NCI-H526 (cell line): Measurements from ENCODE around the gene KMT2C.
"Not testable (repeated sequence)": the region's sequence is repeated elsewhere in the genome, so short reads cannot be mapped to it uniquely, and the experiment has no call there.

Experiments used
- DNase-seq, 2 experiments: peaks; one replicate each; lab custom pipeline; 2025; lab: John Stamatoyannopoulos, UW

Gene KMT2C

GRCh38 chr7:152402384-152403250, 33.2 kb downstream of the KMT2C start:
- DNase-seq = no peak

GRCh38 chr7:152399344-152399743, 36.5 kb downstream of the KMT2C start:
- no peak for DNase-seq

GRCh38 chr7:152395112-152395511, 40.7 kb downstream of the KMT2C start:
- DNase-seq = no peak

DNA sequence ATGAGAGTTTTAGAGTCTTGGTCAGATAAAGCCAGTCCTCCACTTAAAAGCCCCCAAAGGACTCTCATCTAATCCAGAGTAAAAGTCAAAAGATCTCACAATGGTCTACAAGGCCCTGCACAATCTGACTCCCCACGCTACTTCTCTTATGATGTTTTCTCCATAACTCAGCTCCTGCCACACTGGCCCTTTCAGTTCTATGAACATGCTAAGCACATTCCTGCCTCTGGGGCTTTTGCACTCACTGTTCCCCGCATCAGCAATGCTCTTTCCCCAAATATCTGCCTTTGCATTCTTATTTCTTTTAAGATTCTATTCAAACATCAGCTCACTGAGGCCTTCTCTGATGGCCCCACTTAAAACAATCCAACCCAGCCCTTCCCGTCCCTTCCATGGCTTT, 41.6 kb downstream of the KMT2C start:
- not testable (repeated sequence) for DNase-seq

DNA sequence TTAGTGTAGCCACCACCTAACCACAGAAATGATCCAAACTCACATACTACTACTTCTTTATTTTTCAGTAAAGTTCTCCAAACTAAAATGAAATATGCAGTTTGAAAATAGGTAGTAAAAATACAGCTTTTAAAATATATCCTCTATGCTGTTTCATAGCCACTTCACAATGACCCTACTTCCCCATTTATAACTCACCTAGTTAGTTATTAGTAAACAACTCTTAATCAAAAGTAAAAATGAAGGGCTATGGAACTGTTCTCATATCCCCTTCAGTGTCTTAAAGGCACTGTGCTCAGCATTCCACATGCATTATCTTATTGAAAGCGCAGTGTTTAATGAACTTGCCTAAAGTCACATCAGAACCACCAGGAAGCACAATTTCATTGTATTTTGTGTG, 43.5 kb downstream of the KMT2C start:
- DNase-seq = no peak

GRCh38 chr7:152386136-152386764, 49.6 kb downstream of the KMT2C start:
- DNase-seq = not testable (repeated sequence)

- DNase-seq = not testable (repeated sequence)
These were observed 51.3 kb downstream of the KMT2C start for GRCh38 chr7:152384235-152385200.

DNA sequence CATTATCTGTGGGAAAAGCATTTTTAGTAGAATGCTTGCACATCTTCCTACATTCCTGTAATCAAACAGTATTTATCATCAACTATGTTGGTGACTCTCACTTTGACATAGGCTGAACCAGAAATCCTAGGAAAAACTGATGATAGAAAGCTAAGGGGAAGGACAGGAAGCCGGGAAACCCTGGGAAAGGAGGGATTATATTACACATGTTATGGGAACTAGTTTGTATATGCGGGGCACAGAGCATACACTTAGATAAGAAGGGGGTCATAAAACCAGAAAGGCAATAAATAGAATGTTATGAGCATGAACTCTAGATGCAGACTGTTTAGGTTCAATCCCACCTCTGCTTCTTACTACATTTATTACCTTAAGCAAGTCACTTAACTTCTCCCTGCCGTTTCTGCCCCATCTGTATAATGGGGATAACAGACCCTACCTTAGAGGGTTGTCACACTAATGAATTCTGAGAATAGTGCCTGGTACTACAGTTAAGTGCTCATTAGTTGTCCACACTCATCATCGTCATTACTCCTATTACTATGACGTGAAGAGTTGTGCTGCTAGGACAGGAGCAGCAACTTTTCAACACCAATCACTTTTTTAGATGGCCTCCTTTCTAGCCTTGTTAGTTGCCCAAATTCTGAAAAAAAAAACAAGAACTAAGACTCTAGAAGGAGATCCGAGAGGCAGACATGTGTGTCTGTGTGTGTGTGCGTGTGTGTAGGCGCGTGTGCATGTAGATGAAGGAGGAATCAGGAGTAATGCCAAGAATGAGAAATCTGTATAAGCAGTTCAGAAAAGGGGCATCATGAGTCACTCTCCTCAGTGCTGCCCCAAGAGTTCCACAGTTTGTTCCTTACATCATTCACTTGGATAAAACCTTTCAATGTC, 52.2 kb downstream of the KMT2C start:
- no peak for DNase-seq

GRCh38 chr7:152382244-152382643, 53.6 kb downstream of the KMT2C start:
- no peak for DNase-seq

- not testable (repeated sequence) for DNase-seq
These were observed 54.7 kb downstream of the KMT2C start for GRCh38 chr7:152380931-152381578.

DNA sequence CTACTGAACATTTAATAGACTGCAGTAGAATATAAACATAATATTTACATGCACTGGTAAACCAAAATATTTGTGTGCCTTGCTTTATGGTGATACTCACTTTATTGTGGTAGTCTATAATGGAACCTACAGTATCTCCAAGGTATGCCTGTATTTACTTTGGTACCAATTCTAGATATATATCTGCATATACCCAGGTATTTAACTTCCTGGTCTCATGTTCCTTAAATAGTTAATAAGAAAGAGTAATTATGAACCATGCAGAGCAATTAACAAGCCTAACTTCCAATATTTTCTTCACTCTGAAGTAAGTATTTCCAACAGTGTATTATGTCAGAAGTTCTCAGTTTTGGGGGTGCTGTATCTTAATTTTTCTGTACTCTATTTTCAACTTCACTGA, 57.3 kb downstream of the KMT2C start:
- DNase-seq = not testable (repeated sequence)

DNA sequence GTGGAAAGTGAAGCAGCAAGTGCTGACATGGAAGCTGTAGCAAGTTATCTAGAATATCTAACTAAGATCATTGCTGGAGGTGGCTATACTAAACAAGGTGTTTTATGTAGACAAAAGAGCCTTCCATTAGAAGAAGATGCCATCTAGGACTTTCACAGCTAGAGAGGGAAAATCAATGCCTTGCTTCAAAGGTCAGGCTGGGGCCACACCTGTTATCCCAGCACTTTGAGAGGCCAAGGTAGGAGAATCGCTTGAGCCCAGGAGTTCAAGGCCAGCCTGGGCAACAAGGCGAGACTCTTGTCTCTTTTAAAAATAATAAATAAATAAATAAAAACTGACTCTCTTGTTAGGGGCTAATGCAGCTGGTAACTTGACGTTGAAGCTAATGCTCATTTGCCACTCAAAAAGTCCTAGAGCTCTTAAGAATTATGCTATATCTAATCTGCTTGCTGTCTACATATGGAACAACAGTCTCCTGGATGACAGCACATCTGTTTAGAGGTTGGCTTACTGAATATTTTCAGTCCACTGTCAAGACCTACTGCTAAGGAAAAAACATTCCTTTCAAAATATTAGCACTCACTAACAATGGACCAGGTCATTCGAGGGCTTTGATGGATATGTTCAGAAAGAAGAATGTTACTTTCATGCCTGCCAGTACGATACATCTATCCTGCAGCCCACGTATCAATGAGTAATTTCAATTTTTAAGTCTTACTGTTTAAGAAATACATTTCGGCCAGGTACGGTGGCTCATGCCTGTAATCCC, 58.9 kb downstream of the KMT2C start:
- DNase-seq = not testable (repeated sequence)

DNA sequence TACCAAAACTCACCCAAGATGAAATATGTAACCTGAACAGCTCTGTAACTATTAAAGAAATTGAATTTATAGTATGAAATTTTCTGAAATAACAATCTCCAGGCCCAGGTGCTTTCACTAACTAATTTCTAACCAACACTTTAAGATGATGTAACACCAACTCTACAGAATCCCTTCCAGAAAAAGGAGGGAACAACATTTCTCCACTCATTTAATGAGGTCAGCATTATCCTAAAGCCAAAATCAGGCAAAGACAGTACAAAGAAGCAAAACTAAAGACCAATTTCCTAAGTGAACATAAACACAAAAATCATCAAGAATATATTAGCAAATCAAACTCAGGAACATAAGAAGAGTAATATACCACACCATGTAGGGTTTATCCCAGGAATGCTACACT, 65.5 kb downstream of the KMT2C start:
- DNase-seq = no peak

DNA sequence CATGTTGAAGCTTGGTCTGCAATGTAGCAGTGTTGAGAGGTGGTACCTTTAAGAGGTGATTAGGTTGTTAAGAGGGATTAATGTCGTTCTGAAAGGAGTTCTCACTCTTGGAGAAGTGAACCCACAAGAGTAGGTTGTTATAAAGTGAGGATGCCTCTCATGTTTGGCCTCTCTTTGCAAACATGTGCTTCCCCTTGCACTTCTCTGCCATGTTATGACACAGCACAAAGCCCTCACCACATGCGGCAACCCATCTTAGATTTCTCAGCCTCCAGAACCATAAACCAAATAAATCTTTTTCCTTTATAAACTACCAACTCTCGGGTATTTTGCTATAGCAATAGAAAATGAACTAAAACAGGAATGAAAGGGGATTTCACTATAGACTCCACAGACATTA, 66.3 kb downstream of the KMT2C start:
- no peak for DNase-seq

DNA sequence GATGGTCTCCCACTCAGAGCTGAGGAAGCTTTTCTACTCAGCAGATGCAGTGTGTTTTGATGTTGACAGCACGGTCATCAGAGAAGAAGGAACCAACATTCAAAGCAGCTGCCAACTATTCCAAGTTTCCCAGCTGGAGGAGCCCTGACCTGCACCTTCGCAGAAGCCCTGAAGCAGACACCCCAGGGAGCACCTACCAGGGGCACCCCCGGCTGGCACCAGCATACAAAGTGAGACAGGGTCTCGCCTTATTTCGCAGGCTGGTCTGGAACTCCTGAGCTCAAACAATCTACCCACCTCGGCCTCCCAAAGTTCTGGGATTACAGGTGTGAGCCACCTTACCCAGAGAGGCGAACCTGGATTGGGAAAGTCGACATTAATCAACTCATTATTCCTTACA, 68.6 kb downstream of the KMT2C start:
- DNase-seq = no peak

- DNase-seq = no peak
These were observed 69.1 kb downstream of the KMT2C start for GRCh38 chr7:152366662-152367061.

GRCh38 chr7:152365982-152366603, 69.7 kb downstream of the KMT2C start:
- no peak for DNase-seq

DNA sequence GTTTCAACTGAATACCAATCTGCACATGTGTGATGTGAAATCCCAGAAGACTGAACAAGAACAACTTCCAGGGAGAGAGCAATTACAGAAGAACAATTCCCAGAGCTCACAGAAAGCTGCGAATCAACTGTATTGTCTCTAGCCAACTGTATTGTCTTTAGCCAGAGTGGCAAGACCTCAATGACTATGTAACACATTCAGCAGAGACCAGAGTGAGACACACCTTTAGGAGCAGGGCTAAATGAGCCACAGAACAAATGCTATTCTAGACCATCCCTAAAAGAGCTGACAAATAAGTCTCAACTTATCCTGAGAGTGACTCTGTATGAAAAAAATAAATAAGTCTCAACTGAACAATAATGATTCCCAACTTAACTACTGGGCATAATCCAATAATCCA, 72.0 kb downstream of the KMT2C start:
- DNase-seq = no peak

- no peak for DNase-seq
These were observed 73.5 kb downstream of the KMT2C start for GRCh38 chr7:152362128-152362926.
